B cell (primary cell): ENCODE results near the gene EXTL1. TPM values are rescaled to one million over a fixed set of nuclear protein-coding genes. Genes with fewer than 3 reads are reported as not detected.

Source experiments
- ATAC-seq: fragments of 200-7000 bp; cut with Tn5 transposase; one replicate; pipeline ENCODE4 v1.10.0; 2021; ENCODE audit warnings: low read depth, mild to moderate bottlenecking, moderate number of reproducible peaks, moderate library complexity
- CTCF ChIA-PET: fragments of 350-600 bp; sonication (Branson Sonifier 250); formaldehyde crosslinking; loops from one replicate; lab custom pipeline; 2021; ENCODE audit warnings: antibody characterized with exemption, inconsistent platforms; lab: Charles Lee
- POLR2A ChIA-PET: fragments of 350-600 bp; sonication (Branson Sonifier 250); formaldehyde crosslinking; loops from one replicate; lab custom pipeline; 2021; ENCODE audit warnings: antibody characterized with exemption; lab: Charles Lee
- DNase-seq: peaks from one replicate; pipeline ENCODE4 v3.0.0; 2013
- H2AFZ ChIP-seq: 2 replicates; pipeline ENCODE4 v1.6.1; 2012; ENCODE audit warnings: mild to moderate bottlenecking, low read depth, low read length; ENCODE audit not compliant: insufficient read depth, poor library complexity, severe bottlenecking
- H3K27ac ChIP-seq, 2 donors: 1 replicate in 1 of 2; 2 replicates in 1 of 2; pipeline ENCODE4 v1.5.1; 2012 to 2013; ENCODE audit warnings: low read length in 2 of 2, mild to moderate bottlenecking in 2 of 2, moderate library complexity in 1 of 2
- H3K27me3 ChIP-seq, 4 experiments: fragments of 200-600 bp in 1 of 4; sonication (generic) in 1 of 4; replicated peaks in 1 of 4; 1 replicate in 2 of 4; 2 replicates in 2 of 4; pipeline versions ENCODE4 v1.6.1 to v1.7.0; 2013 to 2016; ENCODE audit warnings: low read length in 3 of 4, mild to moderate bottlenecking in 2 of 4, mixed read lengths in 1 of 4, moderate library complexity in 1 of 4; ENCODE audit not compliant: insufficient read depth in 4 of 4, control insufficient read depth in 3 of 4; ENCODE audit errors: control extremely low read depth in 1 of 4
- H3K36me3 ChIP-seq, 2 experiments: replicated peaks in 1 of 2; 1 replicate in 1 of 2; 2 replicates in 1 of 2; pipeline versions ENCODE4 v1.6.1 to v1.7.1; 2013; ENCODE audit warnings: low read length in 1 of 2; ENCODE audit not compliant: insufficient read depth in 2 of 2, control insufficient read depth in 1 of 2; ENCODE audit errors: control extremely low read depth in 1 of 2, extremely low read depth in 1 of 2
- H3K4me1 ChIP-seq, 2 donors: fragments of 200-600 bp in 1 of 2; sonication (generic) in 1 of 2; 1 replicate in 1 of 2; 2 replicates in 1 of 2; pipeline versions ENCODE4 v1.5.1 to v1.6.1; 2013 to 2017; ENCODE audit warnings: low read length in 2 of 2; ENCODE audit not compliant: control insufficient read depth in 2 of 2, insufficient read depth in 2 of 2
- H3K4me2 ChIP-seq: replicated peaks from 2 replicates; pipeline ENCODE3; 2012; ENCODE audit warnings: mild to moderate bottlenecking, low read depth, low read length; ENCODE audit not compliant: poor library complexity, severe bottlenecking
- H3K4me3 ChIP-seq, 5 experiments: fragments of 200-600 bp in 1 of 5; sonication (generic) in 1 of 5; 1 replicate in 3 of 5; 2 replicates in 2 of 5; pipeline versions ENCODE4 v1.5.1 to v1.7.0; 2011 to 2016; ENCODE audit warnings: low read length in 4 of 5, mild to moderate bottlenecking in 4 of 5, low read depth in 2 of 5, control low read depth in 1 of 5, moderate library complexity in 1 of 5; ENCODE audit not compliant: insufficient read depth in 1 of 5; ENCODE audit errors: control extremely low read depth in 1 of 5, extremely low read depth in 1 of 5
- H3K79me2 ChIP-seq: fragments of 200-600 bp; sonication (generic); one replicate; pipeline ENCODE4 v1.6.0; 2016; ENCODE audit warnings: low read length; ENCODE audit not compliant: control insufficient read depth, insufficient read depth
- H3K9ac ChIP-seq: fragments of 200-600 bp; sonication (generic); 2 replicates; pipeline ENCODE4 v1.6.1; 2017; ENCODE audit warnings: mild to moderate bottlenecking, low read length, moderate library complexity
- H3K9me3 ChIP-seq, 3 donors: one replicate each; pipeline versions ENCODE4 v1.6.1 to v1.7.1; 2013; ENCODE audit warnings: low read length in 2 of 3; ENCODE audit not compliant: control insufficient read depth in 2 of 3, insufficient read depth in 1 of 3; ENCODE audit errors: control extremely low read depth in 1 of 3
- H4K20me1 ChIP-seq: 2 replicates; pipeline ENCODE4 v1.6.0; 2012; ENCODE audit warnings: mild to moderate bottlenecking, low read length; ENCODE audit not compliant: insufficient read depth, control insufficient read depth, poor library complexity, severe bottlenecking
- H3K27ac Mint-ChIP-seq: one replicate; pipeline ENCODE4 v1.8.0; 2021; ENCODE audit warnings: mixed read lengths
- H3K27me3 Mint-ChIP-seq: one replicate; pipeline ENCODE4 v1.8.0; 2021; ENCODE audit warnings: mixed read lengths
- H3K4me1 Mint-ChIP-seq: one replicate; pipeline ENCODE4 v1.8.0; 2021; ENCODE audit warnings: mixed read lengths
- H3K4me3 Mint-ChIP-seq: one replicate; pipeline ENCODE4 v1.8.0; 2021; ENCODE audit warnings: mixed read lengths
- H3K9me3 Mint-ChIP-seq: one replicate; pipeline ENCODE4 v1.8.0; 2022; ENCODE audit warnings: mixed read lengths; ENCODE audit not compliant: insufficient read depth
- EZH2 ChIP-seq: IDR thresholded peaks from 2 replicates; pipeline ENCODE4 v1.6.1; 2012; ENCODE audit warnings: borderline replicate concordance, low read depth, mild to moderate bottlenecking, moderate library complexity, low read length; ENCODE audit not compliant: insufficient read depth, poor library complexity, severe bottlenecking
- WGBS: methylation state at CpG from one replicate; pipeline ENCODE4 v1.1.5; 2013; ENCODE audit warnings: missing lambda C conversion rate; ENCODE audit not compliant: insufficient coverage; 5-methylcytosine and 5-hydroxymethylcytosine counted together
- intact Hi-C: fragments of 100-400 bp; cut with micrococcal nuclease; formaldehyde crosslinking; loops from one replicate; pipeline ENCODE4 v1.10.0; 2022
- polyA plus RNA-seq: library from polyadenylated mRNA; depleted of rRNA; stranded (reverse); fragments of >200 nt; gene quantifications from 2 replicates; pipeline ENCODE4 v1.2.3, GENCODE V29; 2012
- total RNA-seq, 2 donors: library from RNA; stranded (reverse); fragments of 120-200 nt in 1 of 2; gene quantifications; 1 replicate in 1 of 2; 2 replicates in 1 of 2; pipeline versions ENCODE4 v1.2.3 to v1.2.4, GENCODE V29; 2013 to 2022
- TF ChIP-seq, protein P1 (sequence below): fragments of 200-600 bp; IDR thresholded peaks from one replicate; pipeline ENCODE4 v1.8.0; 2022; ENCODE audit warnings: antibody characterized with exemption, mild to moderate bottlenecking

The EXTL1 gene
- total and polyA plus RNA-seq, 2 donors (not counting 1 experiment from before 2014, with no cell fraction given), result 0.12 TPM; not detected in 1

- Histone ChIP-seq H3K9ac (no peak overlapping the region), H3K36me3 (no peaks in the 10 kb centered on the region), H2AFZ (no peak overlapping the region), H3K4me2 (no peak overlapping the region), H3K27ac (no peak overlapping the region), H4K20me1 (no peaks in the 10 kb centered on the region), H3K27me3 (peaks cover 0 to 7% (median 3%) of the 10 kb centered on the region in 4 experiments), H3K79me2 (no peaks in the 10 kb centered on the region), H3K9me3 (no peaks in the 10 kb centered on the region), H3K4me3 (no peak overlapping the region), H3K4me1 (no peaks in the 10 kb centered on the region)
- 86% methylated on average over 1 of the region's 3 CpGs for WGBS
- no peak overlapping the region for H3K4me3 Mint-ChIP-seq
- POLR2A ChIA-PET, result no interaction called here
- no peak overlapping the region for H3K27ac Mint-ChIP-seq
- CTCF ChIA-PET, result no interaction called here
- H3K27me3 Mint-ChIP-seq, result peaks cover 43% of the 10 kb centered on the region
- intact Hi-C loops, result no loop called here
- TF ChIP-seq, protein P1, sequence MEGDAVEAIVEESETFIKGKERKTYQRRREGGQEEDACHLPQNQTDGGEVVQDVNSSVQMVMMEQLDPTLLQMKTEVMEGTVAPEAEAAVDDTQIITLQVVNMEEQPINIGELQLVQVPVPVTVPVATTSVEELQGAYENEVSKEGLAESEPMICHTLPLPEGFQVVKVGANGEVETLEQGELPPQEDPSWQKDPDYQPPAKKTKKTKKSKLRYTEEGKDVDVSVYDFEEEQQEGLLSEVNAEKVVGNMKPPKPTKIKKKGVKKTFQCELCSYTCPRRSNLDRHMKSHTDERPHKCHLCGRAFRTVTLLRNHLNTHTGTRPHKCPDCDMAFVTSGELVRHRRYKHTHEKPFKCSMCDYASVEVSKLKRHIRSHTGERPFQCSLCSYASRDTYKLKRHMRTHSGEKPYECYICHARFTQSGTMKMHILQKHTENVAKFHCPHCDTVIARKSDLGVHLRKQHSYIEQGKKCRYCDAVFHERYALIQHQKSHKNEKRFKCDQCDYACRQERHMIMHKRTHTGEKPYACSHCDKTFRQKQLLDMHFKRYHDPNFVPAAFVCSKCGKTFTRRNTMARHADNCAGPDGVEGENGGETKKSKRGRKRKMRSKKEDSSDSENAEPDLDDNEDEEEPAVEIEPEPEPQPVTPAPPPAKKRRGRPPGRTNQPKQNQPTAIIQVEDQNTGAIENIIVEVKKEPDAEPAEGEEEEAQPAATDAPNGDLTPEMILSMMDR, result no peak
- no peaks in the 10 kb centered on the region for H3K4me1 Mint-ChIP-seq
- H3K9me3 Mint-ChIP-seq, result no peaks in the 10 kb centered on the region
- DNase-seq, result no peak
- ATAC-seq, result no peak
These were observed 54.0 kb downstream of the EXTL1 start for GRCh38 chr1:26075421-26076144.

DNA sequence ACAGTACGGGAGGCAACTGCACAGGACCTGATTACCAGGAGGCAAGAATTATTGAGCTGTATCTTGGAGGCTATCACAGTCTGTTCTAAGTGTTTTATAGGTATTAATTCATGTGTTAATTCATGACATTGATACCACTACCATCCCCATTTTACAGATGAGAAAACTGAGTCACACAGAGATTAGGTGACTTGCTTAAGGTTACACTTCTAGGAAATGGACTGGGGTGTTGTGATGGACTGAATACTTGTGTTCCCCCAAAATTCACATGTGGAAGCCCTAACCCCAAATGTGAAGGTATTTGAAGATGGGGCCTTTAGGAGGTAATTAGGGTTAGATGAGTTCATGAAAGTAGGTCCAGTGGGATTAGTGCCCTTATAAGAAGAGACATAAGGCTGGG, 55.9 kb downstream of the EXTL1 start:
- no CpG with 5 or more reads among the region's 1 CpG for WGBS
- no peak for TF ChIP-seq EZH2
- TF ChIP-seq, protein P1, result no peak
- no peak overlapping the region for H3K4me3 Mint-ChIP-seq

More for the DNA sequence above, 55.9 kb downstream of the EXTL1 start:
- no peaks in the 10 kb centered on the region for H3K4me1 ChIP-seq
- no peak for DNase-seq
- no peak overlapping the region for H3K27ac Mint-ChIP-seq
- H3K4me2 ChIP-seq, result no peak overlapping the region
- H3K27me3 ChIP-seq, result peaks cover 0 to 7% (median 3%) of the 10 kb centered on the region in 4 experiments
- H3K36me3 ChIP-seq, result no peaks in the 10 kb centered on the region
- no peaks in the 10 kb centered on the region for H3K4me1 Mint-ChIP-seq
- H3K27ac ChIP-seq, result no peak overlapping the region
- POLR2A ChIA-PET, result no interaction called here
- no peak overlapping the region for H2AFZ ChIP-seq
- H3K79me2 ChIP-seq, result no peaks in the 10 kb centered on the region
- no peak overlapping the region for H3K9ac ChIP-seq
- no peak for ATAC-seq
- H3K9me3 Mint-ChIP-seq, result no peaks in the 10 kb centered on the region
- no peaks in the 10 kb centered on the region for H3K9me3 ChIP-seq
- no peaks in the 10 kb centered on the region for H4K20me1 ChIP-seq
- intact Hi-C loops, result no loop called here
- H3K27me3 Mint-ChIP-seq, result peaks cover 36% of the 10 kb centered on the region
- CTCF ChIA-PET, result no interaction called here
- H3K4me3 ChIP-seq, result no peak overlapping the region
